SK-N-SH treated with all-trans-retinoic acid at 6 μM for 48 hours (cell line): ENCODE measurements around the gene REPS1.

ENCODE experiments used
- ATAC-seq: fragments of 200-7000 bp; cut with Tn5 transposase; 3 replicates; pipeline ENCODE4 v1.9.1; 2020; ENCODE audit warnings: mild to moderate bottlenecking, moderate library complexity
- BACH2 ChIP-seq: fragments of 250-450 bp; sonication (Bioruptor Pico); IDR thresholded peaks from 2 replicates; pipeline ENCODE4 v1.9.0; 2021; ENCODE audit warnings: mild to moderate bottlenecking, borderline replicate concordance
- CSRNP3 ChIP-seq: fragments of 250-450 bp; sonication (Bioruptor Pico); IDR thresholded peaks from 2 replicates; pipeline ENCODE4 v1.5.1; 2021; ENCODE audit warnings: mild to moderate bottlenecking, moderate library complexity
- GLIS3 ChIP-seq: fragments of 250-450 bp; sonication (Bioruptor Pico); IDR thresholded peaks from 2 replicates; pipeline ENCODE4 v1.5.0; 2020; ENCODE audit warnings: mild to moderate bottlenecking, moderate library complexity
- ISL1 ChIP-seq: fragments of 250-450 bp; sonication (Bioruptor Pico); IDR thresholded peaks from 2 replicates; pipeline ENCODE4 v2.1.2; 2022; ENCODE audit warnings: mild to moderate bottlenecking, moderate library complexity
- OSR1 ChIP-seq: fragments of 250-450 bp; sonication (Bioruptor Pico); IDR thresholded peaks from 2 replicates; pipeline ENCODE4 v1.8.0; 2022; ENCODE audit warnings: moderate library complexity, mild to moderate bottlenecking, inconsistent platforms
- POU6F1 ChIP-seq: fragments of 250-450 bp; sonication (Bioruptor Pico); IDR thresholded peaks from 2 replicates; pipeline ENCODE4 v1.8.0; 2021; ENCODE audit warnings: low read depth, mild to moderate bottlenecking, moderate library complexity, borderline replicate concordance
- RARB ChIP-seq: fragments of 250-450 bp; sonication (Bioruptor Pico); IDR thresholded peaks from 2 replicates; pipeline ENCODE4 v1.8.0; 2021; ENCODE audit warnings: mild to moderate bottlenecking, moderate library complexity
- SNAI2 ChIP-seq: fragments of 250-450 bp; sonication (Bioruptor Pico); IDR thresholded peaks from 2 replicates; pipeline ENCODE4 v1.5.0; 2020; ENCODE audit warnings: mild to moderate bottlenecking, moderate library complexity
- TCF4 ChIP-seq: fragments of 250-450 bp; sonication (Bioruptor Pico); IDR thresholded peaks from 2 replicates; pipeline ENCODE4 v1.8.0; 2021; ENCODE audit warnings: mild to moderate bottlenecking, moderate library complexity, borderline replicate concordance
- TOX ChIP-seq: fragments of 250-450 bp; sonication (Bioruptor Pico); IDR thresholded peaks from 2 replicates; pipeline ENCODE4 v1.8.0; 2021; ENCODE audit warnings: mild to moderate bottlenecking, moderate library complexity, borderline replicate concordance
- ZC3H10 ChIP-seq: fragments of 250-450 bp; sonication (Bioruptor Pico); IDR thresholded peaks from 2 replicates; pipeline ENCODE4 v1.5.1; 2021; ENCODE audit warnings: mild to moderate bottlenecking, moderate library complexity
- ZFP3 ChIP-seq: fragments of 250-450 bp; sonication (Bioruptor Pico); IDR thresholded peaks from 2 replicates; pipeline ENCODE4 v1.5.0; 2020; ENCODE audit warnings: mild to moderate bottlenecking, moderate library complexity
- ZNF565 ChIP-seq: fragments of 450-650 bp; formaldehyde crosslinking; conservative IDR thresholded peaks from 2 replicates; pipeline ENCODE4 v1.5.0; 2020; ENCODE audit warnings: low read depth, mild to moderate bottlenecking, moderate library complexity
- ZNF70 ChIP-seq: fragments of 450-650 bp; formaldehyde crosslinking; IDR thresholded peaks from 2 replicates; pipeline ENCODE4 v1.5.0; 2020; ENCODE audit warnings: mild to moderate bottlenecking, moderate library complexity
- ZNF8 ChIP-seq: fragments of 450-650 bp; formaldehyde crosslinking; IDR thresholded peaks from 2 replicates; pipeline ENCODE4 v1.5.0; 2020; ENCODE audit warnings: mild to moderate bottlenecking, moderate library complexity
- TF ChIP-seq, protein P1 (sequence below): fragments of 250-450 bp; sonication (Bioruptor Pico); IDR thresholded peaks from 2 replicates; pipeline ENCODE4 v1.5.1; 2020; ENCODE audit warnings: low read depth, mild to moderate bottlenecking, moderate library complexity
- TF ChIP-seq, protein P2 (sequence below): fragments of 250-450 bp; sonication (Bioruptor Pico); IDR thresholded peaks from 2 replicates; pipeline ENCODE4 v1.8.0; 2020; ENCODE audit warnings: mild to moderate bottlenecking, moderate library complexity, borderline replicate concordance
- TF ChIP-seq, protein P3 (sequence below): fragments of 250-450 bp; sonication (Bioruptor Pico); IDR thresholded peaks from 2 replicates; pipeline ENCODE4 v1.5.0; 2020; ENCODE audit warnings: mild to moderate bottlenecking, moderate library complexity

Gene REPS1

DNA sequence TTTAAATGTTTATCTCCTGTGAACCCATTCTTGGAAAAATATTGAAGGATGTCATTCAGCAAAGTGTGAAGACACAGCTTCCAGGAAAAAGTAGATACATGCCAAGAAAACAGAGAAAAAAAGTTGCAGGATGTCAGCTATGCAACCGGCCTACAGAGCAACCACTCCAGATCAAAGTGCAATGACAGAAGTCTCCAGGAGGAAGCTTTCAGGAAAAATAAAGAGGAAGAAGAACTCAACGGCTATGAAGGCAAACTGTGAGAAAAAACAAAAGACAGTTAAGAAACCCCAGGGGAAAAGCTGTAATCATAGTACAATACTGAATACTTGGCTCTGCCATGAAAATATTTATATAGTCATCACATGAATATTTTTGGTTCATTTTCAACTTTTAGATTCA lies 30.6 kb downstream of the REPS1 start:
- TF ChIP-seq, protein P1, sequence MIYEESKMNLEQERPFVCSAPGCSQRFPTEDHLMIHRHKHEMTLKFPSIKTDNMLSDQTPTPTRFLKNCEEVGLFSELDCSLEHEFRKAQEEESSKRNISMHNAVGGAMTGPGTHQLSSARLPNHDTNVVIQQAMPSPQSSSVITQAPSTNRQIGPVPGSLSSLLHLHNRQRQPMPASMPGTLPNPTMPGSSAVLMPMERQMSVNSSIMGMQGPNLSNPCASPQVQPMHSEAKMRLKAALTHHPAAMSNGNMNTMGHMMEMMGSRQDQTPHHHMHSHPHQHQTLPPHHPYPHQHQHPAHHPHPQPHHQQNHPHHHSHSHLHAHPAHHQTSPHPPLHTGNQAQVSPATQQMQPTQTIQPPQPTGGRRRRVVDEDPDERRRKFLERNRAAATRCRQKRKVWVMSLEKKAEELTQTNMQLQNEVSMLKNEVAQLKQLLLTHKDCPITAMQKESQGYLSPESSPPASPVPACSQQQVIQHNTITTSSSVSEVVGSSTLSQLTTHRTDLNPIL (CRISPR knock-in tag): no peak
- TF ChIP-seq CSRNP3 (CRISPR knock-in tag): no peak
- no peak for TF ChIP-seq ZNF565 (CRISPR knock-in tag)
- TF ChIP-seq SNAI2 (CRISPR knock-in tag): no peak
- TF ChIP-seq BACH2: no peak
- no peak for TF ChIP-seq TCF4 (CRISPR knock-in tag)
- TF ChIP-seq, protein P2, sequence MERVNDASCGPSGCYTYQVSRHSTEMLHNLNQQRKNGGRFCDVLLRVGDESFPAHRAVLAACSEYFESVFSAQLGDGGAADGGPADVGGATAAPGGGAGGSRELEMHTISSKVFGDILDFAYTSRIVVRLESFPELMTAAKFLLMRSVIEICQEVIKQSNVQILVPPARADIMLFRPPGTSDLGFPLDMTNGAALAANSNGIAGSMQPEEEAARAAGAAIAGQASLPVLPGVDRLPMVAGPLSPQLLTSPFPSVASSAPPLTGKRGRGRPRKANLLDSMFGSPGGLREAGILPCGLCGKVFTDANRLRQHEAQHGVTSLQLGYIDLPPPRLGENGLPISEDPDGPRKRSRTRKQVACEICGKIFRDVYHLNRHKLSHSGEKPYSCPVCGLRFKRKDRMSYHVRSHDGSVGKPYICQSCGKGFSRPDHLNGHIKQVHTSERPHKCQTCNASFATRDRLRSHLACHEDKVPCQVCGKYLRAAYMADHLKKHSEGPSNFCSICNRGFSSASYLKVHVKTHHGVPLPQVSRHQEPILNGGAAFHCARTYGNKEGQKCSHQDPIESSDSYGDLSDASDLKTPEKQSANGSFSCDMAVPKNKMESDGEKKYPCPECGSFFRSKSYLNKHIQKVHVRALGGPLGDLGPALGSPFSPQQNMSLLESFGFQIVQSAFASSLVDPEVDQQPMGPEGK (CRISPR knock-in tag): no peak
- no peak for TF ChIP-seq ZNF70
- TF ChIP-seq POU6F1 (CRISPR knock-in tag): no peak
- TF ChIP-seq TOX (CRISPR knock-in tag): no peak
- no peak for TF ChIP-seq RARB (CRISPR knock-in tag)
- TF ChIP-seq, protein P3, sequence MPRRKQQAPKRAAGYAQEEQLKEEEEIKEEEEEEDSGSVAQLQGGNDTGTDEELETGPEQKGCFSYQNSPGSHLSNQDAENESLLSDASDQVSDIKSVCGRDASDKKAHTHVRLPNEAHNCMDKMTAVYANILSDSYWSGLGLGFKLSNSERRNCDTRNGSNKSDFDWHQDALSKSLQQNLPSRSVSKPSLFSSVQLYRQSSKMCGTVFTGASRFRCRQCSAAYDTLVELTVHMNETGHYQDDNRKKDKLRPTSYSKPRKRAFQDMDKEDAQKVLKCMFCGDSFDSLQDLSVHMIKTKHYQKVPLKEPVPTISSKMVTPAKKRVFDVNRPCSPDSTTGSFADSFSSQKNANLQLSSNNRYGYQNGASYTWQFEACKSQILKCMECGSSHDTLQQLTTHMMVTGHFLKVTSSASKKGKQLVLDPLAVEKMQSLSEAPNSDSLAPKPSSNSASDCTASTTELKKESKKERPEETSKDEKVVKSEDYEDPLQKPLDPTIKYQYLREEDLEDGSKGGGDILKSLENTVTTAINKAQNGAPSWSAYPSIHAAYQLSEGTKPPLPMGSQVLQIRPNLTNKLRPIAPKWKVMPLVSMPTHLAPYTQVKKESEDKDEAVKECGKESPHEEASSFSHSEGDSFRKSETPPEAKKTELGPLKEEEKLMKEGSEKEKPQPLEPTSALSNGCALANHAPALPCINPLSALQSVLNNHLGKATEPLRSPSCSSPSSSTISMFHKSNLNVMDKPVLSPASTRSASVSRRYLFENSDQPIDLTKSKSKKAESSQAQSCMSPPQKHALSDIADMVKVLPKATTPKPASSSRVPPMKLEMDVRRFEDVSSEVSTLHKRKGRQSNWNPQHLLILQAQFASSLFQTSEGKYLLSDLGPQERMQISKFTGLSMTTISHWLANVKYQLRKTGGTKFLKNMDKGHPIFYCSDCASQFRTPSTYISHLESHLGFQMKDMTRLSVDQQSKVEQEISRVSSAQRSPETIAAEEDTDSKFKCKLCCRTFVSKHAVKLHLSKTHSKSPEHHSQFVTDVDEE (CRISPR knock-in tag): no peak
- no peak for TF ChIP-seq ZC3H10 (CRISPR knock-in tag)
- TF ChIP-seq GLIS3: no peak
- no peak for ATAC-seq

DNA sequence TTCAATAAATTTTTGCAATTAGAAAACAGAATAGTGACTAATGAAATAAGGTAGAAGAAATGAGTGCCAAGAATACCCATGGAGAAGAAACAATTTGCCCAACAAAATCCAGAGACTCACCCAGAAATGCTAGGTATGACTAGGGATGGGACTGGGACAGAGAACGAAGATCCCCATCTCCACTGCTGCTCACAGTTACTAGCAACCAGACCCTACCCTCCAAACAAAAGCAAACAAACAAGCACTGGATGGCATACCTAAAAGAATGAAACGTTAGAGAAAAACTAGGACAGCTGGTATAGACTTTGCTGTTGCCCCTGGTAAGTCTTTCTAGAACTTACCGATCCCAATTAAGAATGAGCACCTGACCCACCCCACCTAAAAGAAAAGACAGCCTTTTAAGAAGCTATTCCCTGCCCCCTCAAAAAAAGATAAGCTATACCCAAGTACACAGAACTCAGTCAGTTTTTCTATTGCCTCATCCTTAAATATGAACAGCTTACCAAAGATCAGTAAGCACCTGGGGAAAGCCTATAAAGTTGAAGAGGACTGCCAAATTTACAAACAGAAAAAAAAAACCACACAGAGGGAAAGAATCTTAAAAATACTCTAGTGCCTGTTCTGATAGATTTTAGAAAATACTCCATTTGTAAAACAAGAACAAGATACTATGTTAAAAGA lies 31.7 kb downstream of the REPS1 start:
- ATAC-seq: no peak
- TF ChIP-seq, protein P2 (CRISPR knock-in tag): no peak
- TF ChIP-seq ZFP3 (CRISPR knock-in tag) (no peak), GLIS3 (no peak), ISL1 (no peak), SNAI2 (CRISPR knock-in tag) (no peak), OSR1 (CRISPR knock-in tag) (no peak), RARB (CRISPR knock-in tag) (no peak), TOX (CRISPR knock-in tag) (no peak)

- no peak for ATAC-seq
- TF ChIP-seq ZNF8 (no peak), ZC3H10 (CRISPR knock-in tag) (no peak), GLIS3 (no peak), TCF4 (CRISPR knock-in tag) (no peak)
- TF ChIP-seq, protein P3 (CRISPR knock-in tag): no peak
Measured at GRCh38 chr6:138955262-138955661, 32.8 kb downstream of the REPS1 start.
